ENCODE measurements around the gene LYZ. TPM values are rescaled to one million over a fixed set of nuclear protein-coding genes. Genes with fewer than 3 reads are reported as not detected.

Gene LYZ
- total RNA-seq, 3 donors from 2014 or later (not counting 1 experiment from before 2014, with no cell fraction given), result 83.1 to 337 (median 146) TPM

GRCh38 chr12:69396041-69396440, 47.9 kb downstream of the LYZ start:
- Histone ChIP-seq H3K27me3 (ENCODE audit: control insufficient read depth, insufficient read depth, low read length) (no peaks in the 10 kb centered on the region), H3K36me3 (ENCODE audit: control insufficient read depth, insufficient read depth, low read length) (no peaks in the 10 kb centered on the region), H3K4me3 (ENCODE audit: low read length) (no peak overlapping the region), H3K27ac (ENCODE audit: low read length) (no peak overlapping the region), H3K9me3 (ENCODE audit: control insufficient read depth, insufficient read depth, low read length) (no peaks in the 10 kb centered on the region), H3K4me1 (ENCODE audit: control insufficient read depth, insufficient read depth, low read length) (no peaks in the 10 kb centered on the region)
- Mint-ChIP-seq H3K4me1 (no peaks in the 10 kb centered on the region), H3K4me3 (no peak overlapping the region), H3K9me3 (peaks cover 0 to 6% of the 10 kb centered on the region in 2 donors), H3K27ac (no peak overlapping the region), H3K36me3 (peaks cover 16% of the 10 kb centered on the region), H3K27me3 (ENCODE audit: low read depth in 2 of 2) (no peaks in the 10 kb centered on the region)
- intact Hi-C loops (cut with micrococcal nuclease), result no loop called here
- WGBS (ENCODE audit: insufficient coverage), result no CpG with 5 or more reads among the region's 1 CpG
- no peak for TF ChIP-seq CTCF (IDR thresholded peaks at IDR 0.05)
- no peak for DNase-seq
- no peak for ATAC-seq

GRCh38 chr12:69396963-69397362, 48.8 kb downstream of the LYZ start:
- H3K9me3 ChIP-seq (ENCODE audit: control insufficient read depth, insufficient read depth, low read length), result no peaks in the 10 kb centered on the region
- intact Hi-C loops (cut with micrococcal nuclease), result no loop called here
- DNase-seq (no peak), ATAC-seq (no peak)
- 83% methylated on average over 1 of the region's 3 CpGs for WGBS (ENCODE audit: insufficient coverage)
- Mint-ChIP-seq H3K27ac (no peak overlapping the region), H3K9me3 (peaks cover 0 to 6% of the 10 kb centered on the region in 2 donors), H3K4me1 (no peaks in the 10 kb centered on the region), H3K4me3 (no peak overlapping the region), H3K36me3 (peaks cover 16% of the 10 kb centered on the region), H3K27me3 (ENCODE audit: low read depth in 2 of 2) (no peaks in the 10 kb centered on the region)
- H3K36me3 ChIP-seq (ENCODE audit: control insufficient read depth, insufficient read depth, low read length), result no peaks in the 10 kb centered on the region
- no peaks in the 10 kb centered on the region for H3K27me3 ChIP-seq (ENCODE audit: control insufficient read depth, insufficient read depth, low read length)
- H3K4me3 ChIP-seq (ENCODE audit: low read length), result no peak overlapping the region
- H3K4me1 ChIP-seq (ENCODE audit: control insufficient read depth, insufficient read depth, low read length), result no peaks in the 10 kb centered on the region
- H3K27ac ChIP-seq (ENCODE audit: low read length), result no peak overlapping the region
- TF ChIP-seq CTCF (IDR thresholded peaks at IDR 0.05), result no peak

- no peaks in the 10 kb centered on the region for H3K4me1 ChIP-seq (ENCODE audit: control insufficient read depth, insufficient read depth, low read length)
- no peaks in the 10 kb centered on the region for H3K4me1 Mint-ChIP-seq
- H3K27ac Mint-ChIP-seq, result no peak overlapping the region
- H3K36me3 ChIP-seq (ENCODE audit: control insufficient read depth, insufficient read depth, low read length), result no peaks in the 10 kb centered on the region
- no peak for ATAC-seq
- peaks cover 0 to 6% of the 10 kb centered on the region in 2 donors for H3K9me3 Mint-ChIP-seq
- WGBS (ENCODE audit: insufficient coverage), result no CpG with 5 or more reads among the region's 3 CpGs
- no peaks in the 10 kb centered on the region for H3K9me3 ChIP-seq (ENCODE audit: control insufficient read depth, insufficient read depth, low read length)
- no peak overlapping the region for H3K27ac ChIP-seq (ENCODE audit: low read length)
- H3K27me3 ChIP-seq (ENCODE audit: control insufficient read depth, insufficient read depth, low read length), result no peaks in the 10 kb centered on the region
- H3K4me3 Mint-ChIP-seq, result no peak overlapping the region
- H3K27me3 Mint-ChIP-seq (ENCODE audit: low read depth in 2 of 2), result no peaks in the 10 kb centered on the region
- no peak for TF ChIP-seq CTCF (IDR thresholded peaks at IDR 0.05)
- intact Hi-C loops (cut with micrococcal nuclease), result no loop called here
- H3K36me3 Mint-ChIP-seq, result peaks cover 16% of the 10 kb centered on the region
- no peak for DNase-seq
- no peak overlapping the region for H3K4me3 ChIP-seq (ENCODE audit: low read length)
Observed at GRCh38 chr12:69397978-69398377, 49.8 kb downstream of the LYZ start.

GRCh38 chr12:69401940-69402339, 53.8 kb downstream of the LYZ start:
- Mint-ChIP-seq H3K4me3 (no peak overlapping the region), H3K36me3 (peaks cover 11% of the 10 kb centered on the region), H3K27ac (no peak overlapping the region), H3K9me3 (peaks cover 0 to 3% of the 10 kb centered on the region in 2 donors), H3K27me3 (ENCODE audit: low read depth in 2 of 2) (no peaks in the 10 kb centered on the region), H3K4me1 (no peaks in the 10 kb centered on the region)
- DNase-seq (no peak), ATAC-seq (no peak)
- H3K27me3 ChIP-seq (ENCODE audit: control insufficient read depth, insufficient read depth, low read length), result no peaks in the 10 kb centered on the region
- no peak overlapping the region for H3K4me3 ChIP-seq (ENCODE audit: low read length)
- intact Hi-C loops (cut with micrococcal nuclease), result no loop called here
- H3K9me3 ChIP-seq (ENCODE audit: control insufficient read depth, insufficient read depth, low read length), result no peaks in the 10 kb centered on the region
- no peaks in the 10 kb centered on the region for H3K36me3 ChIP-seq (ENCODE audit: control insufficient read depth, insufficient read depth, low read length)
- 100% methylated on average over 4 of the region's 4 CpGs for WGBS (ENCODE audit: insufficient coverage)
- no peak overlapping the region for H3K27ac ChIP-seq (ENCODE audit: low read length)
- no peak for TF ChIP-seq CTCF (IDR thresholded peaks at IDR 0.05)
- no peaks in the 10 kb centered on the region for H3K4me1 ChIP-seq (ENCODE audit: control insufficient read depth, insufficient read depth, low read length)
